ENCODE measurements around the gene CHMP1A.

DNA sequence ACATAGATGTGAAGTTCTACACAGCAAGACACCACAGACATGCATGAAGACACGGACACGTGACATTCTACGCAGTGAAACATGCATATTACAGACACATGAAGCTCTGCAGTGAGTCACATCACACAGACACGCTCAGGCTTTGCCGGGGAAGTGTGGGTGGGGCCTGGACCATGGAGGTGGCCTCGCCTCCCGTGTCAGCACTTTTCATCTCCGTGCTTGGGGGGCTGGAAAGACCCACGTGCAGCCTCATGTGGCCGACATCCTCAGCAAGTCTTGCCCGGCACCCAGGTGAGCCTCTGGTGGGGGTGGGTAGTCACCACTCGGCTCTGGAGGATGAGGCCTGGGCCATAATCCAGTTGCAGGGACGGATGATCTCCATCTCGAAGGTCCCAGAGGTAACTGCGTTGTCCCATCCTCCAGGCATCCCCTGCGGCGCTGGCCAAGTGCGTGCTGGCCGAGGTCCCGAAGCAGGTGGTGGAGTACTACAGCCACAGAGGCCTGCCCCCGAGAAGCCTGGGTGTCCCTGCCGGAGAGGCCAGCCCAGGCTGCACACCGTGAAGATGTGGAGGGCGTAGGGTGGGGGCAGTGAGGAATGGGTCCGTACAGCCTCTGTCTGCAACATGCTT is 61.3 kb downstream of the CHMP1A start:
- no peak for TF ChIP-seq POLR2AphosphoS5 (IDR thresholded peaks at IDR 0.05)
- no peak for TF ChIP-seq POLR2A (IDR thresholded peaks at IDR 0.05)
- TF ChIP-seq, protein P1, sequence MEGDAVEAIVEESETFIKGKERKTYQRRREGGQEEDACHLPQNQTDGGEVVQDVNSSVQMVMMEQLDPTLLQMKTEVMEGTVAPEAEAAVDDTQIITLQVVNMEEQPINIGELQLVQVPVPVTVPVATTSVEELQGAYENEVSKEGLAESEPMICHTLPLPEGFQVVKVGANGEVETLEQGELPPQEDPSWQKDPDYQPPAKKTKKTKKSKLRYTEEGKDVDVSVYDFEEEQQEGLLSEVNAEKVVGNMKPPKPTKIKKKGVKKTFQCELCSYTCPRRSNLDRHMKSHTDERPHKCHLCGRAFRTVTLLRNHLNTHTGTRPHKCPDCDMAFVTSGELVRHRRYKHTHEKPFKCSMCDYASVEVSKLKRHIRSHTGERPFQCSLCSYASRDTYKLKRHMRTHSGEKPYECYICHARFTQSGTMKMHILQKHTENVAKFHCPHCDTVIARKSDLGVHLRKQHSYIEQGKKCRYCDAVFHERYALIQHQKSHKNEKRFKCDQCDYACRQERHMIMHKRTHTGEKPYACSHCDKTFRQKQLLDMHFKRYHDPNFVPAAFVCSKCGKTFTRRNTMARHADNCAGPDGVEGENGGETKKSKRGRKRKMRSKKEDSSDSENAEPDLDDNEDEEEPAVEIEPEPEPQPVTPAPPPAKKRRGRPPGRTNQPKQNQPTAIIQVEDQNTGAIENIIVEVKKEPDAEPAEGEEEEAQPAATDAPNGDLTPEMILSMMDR (IDR thresholded peaks at IDR 0.05), result no peak

Measured in prostate gland (tissue), 2 donors.